C4-2B (cell line): Measurements from ENCODE around the gene RGS7.

ENCODE experiments used
- ZFX ChIP-seq: fragments of 450-650 bp; IDR thresholded peaks from 2 replicates; pipeline ENCODE4 v1.6.1; 2017
- TF ChIP-seq, protein P1 (sequence below): fragments of 450-650 bp; conservative IDR thresholded peaks from 2 replicates; pipeline ENCODE4 v1.5.1; 2017; ENCODE audit warnings: mild to moderate bottlenecking

GRCh38 chr1:241309651-241310050 lies 47.4 kb downstream of the RGS7 start:
- TF ChIP-seq, protein P1, sequence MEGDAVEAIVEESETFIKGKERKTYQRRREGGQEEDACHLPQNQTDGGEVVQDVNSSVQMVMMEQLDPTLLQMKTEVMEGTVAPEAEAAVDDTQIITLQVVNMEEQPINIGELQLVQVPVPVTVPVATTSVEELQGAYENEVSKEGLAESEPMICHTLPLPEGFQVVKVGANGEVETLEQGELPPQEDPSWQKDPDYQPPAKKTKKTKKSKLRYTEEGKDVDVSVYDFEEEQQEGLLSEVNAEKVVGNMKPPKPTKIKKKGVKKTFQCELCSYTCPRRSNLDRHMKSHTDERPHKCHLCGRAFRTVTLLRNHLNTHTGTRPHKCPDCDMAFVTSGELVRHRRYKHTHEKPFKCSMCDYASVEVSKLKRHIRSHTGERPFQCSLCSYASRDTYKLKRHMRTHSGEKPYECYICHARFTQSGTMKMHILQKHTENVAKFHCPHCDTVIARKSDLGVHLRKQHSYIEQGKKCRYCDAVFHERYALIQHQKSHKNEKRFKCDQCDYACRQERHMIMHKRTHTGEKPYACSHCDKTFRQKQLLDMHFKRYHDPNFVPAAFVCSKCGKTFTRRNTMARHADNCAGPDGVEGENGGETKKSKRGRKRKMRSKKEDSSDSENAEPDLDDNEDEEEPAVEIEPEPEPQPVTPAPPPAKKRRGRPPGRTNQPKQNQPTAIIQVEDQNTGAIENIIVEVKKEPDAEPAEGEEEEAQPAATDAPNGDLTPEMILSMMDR = no peak
- no peak for TF ChIP-seq ZFX
